ENCODE data around the gene MTX2. TPM values are rescaled to one million over a fixed set of nuclear protein-coding genes. Genes with fewer than 3 reads are reported as not detected.

The MTX2 gene
- total RNA-seq, 2 donors from 2014 or later: 34.1 to 42.3 TPM

DNA sequence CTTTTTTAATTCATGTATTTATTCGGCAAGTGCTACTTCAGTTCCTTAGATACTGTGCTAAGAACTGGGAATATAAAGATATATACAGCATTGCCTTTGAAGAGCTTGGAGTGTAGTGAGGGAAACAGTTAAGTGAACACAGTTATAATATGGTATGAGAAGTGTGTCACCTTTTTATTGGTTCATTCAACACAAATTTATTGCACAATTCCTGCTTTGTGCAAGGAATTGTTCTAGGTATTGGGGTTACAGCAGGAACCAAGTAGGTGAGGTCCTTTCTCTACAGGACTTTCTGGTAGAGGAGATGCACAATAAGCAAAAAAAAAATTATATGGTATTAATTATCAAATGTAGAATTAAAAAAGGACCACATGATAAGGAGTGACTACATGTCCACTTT is 65.5 kb downstream of the MTX2 start:
- no peak for DNase-seq
- H3K36me3 ChIP-seq (ENCODE audit: control insufficient read depth, insufficient read depth, low read length): peaks cover 45% of the 10 kb centered on the region
- H3K36me3 Mint-ChIP-seq (ENCODE audit: low read depth): peaks cover 25% of the 10 kb centered on the region
- H3K9me3 Mint-ChIP-seq: peaks cover 6% of the 10 kb centered on the region
- H3K27me3 ChIP-seq (ENCODE audit: control insufficient read depth, insufficient read depth, low read length, poor library complexity, severe bottlenecking): no peaks in the 10 kb centered on the region
- peaks cover under 1% of the 10 kb centered on the region for H3K9me3 ChIP-seq (ENCODE audit: control insufficient read depth, low read length)
- TF ChIP-seq, protein P1, sequence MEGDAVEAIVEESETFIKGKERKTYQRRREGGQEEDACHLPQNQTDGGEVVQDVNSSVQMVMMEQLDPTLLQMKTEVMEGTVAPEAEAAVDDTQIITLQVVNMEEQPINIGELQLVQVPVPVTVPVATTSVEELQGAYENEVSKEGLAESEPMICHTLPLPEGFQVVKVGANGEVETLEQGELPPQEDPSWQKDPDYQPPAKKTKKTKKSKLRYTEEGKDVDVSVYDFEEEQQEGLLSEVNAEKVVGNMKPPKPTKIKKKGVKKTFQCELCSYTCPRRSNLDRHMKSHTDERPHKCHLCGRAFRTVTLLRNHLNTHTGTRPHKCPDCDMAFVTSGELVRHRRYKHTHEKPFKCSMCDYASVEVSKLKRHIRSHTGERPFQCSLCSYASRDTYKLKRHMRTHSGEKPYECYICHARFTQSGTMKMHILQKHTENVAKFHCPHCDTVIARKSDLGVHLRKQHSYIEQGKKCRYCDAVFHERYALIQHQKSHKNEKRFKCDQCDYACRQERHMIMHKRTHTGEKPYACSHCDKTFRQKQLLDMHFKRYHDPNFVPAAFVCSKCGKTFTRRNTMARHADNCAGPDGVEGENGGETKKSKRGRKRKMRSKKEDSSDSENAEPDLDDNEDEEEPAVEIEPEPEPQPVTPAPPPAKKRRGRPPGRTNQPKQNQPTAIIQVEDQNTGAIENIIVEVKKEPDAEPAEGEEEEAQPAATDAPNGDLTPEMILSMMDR (conservative IDR thresholded peaks at IDR 0.05): no peak
- no peaks in the 10 kb centered on the region for H3K4me1 Mint-ChIP-seq
- no peak overlapping the region for H3K4me3 ChIP-seq (ENCODE audit: low read length)
- H3K27ac ChIP-seq (ENCODE audit: low read depth, low read length): no peak overlapping the region
- no peak overlapping the region for H3K9ac ChIP-seq (ENCODE audit: extremely low read depth, low read length, poor library complexity, severe bottlenecking)
- H3K27me3 Mint-ChIP-seq (ENCODE audit: insufficient read depth): no peaks in the 10 kb centered on the region
- no peak overlapping the region for H3K4me3 Mint-ChIP-seq
- H3K27ac Mint-ChIP-seq: no peak overlapping the region
- no peaks in the 10 kb centered on the region for H3K4me1 ChIP-seq (ENCODE audit: control insufficient read depth, insufficient read depth, low read length)
- WGBS, 2 experiments (ENCODE audit: insufficient coverage in 1 of 2, insufficient read length in 1 of 2): 100% methylated on average over 1 of the region's 1 CpG

DNA sequence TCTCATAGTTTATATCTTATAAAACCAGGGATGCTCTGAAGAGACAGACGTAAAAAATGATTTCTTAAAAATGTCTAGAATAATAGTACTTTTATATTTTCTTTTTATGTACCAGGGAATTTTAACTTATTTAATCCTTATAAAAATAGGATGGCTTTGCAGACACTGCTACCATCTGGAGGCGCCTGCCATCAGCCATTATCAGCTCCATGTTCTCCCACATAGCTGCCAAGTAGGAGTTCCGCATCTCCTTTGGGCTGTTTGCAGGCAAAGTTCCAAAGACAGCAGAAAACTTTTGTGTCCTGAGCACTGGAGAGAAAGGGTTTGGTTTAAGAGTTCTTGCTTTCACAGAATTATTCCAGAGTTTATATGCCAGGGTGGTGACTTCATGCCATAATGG is 69.2 kb downstream of the MTX2 start:
- no peak overlapping the region for H3K4me3 ChIP-seq (ENCODE audit: low read length)
- Mint-ChIP-seq H3K4me1 (no peaks in the 10 kb centered on the region), H3K27me3 (ENCODE audit: insufficient read depth) (no peaks in the 10 kb centered on the region), H3K4me3 (no peak overlapping the region), H3K36me3 (ENCODE audit: low read depth) (peaks cover 24% of the 10 kb centered on the region), H3K27ac (no peak overlapping the region), H3K9me3 (peaks cover 10% of the 10 kb centered on the region)
- no peak overlapping the region for H3K27ac ChIP-seq (ENCODE audit: low read depth, low read length)
- no peaks in the 10 kb centered on the region for H3K4me1 ChIP-seq (ENCODE audit: control insufficient read depth, insufficient read depth, low read length)
- no peak for DNase-seq
- no peak overlapping the region for H3K9ac ChIP-seq (ENCODE audit: extremely low read depth, low read length, poor library complexity, severe bottlenecking)
- peaks cover 42% of the 10 kb centered on the region for H3K36me3 ChIP-seq (ENCODE audit: control insufficient read depth, insufficient read depth, low read length)
- TF ChIP-seq, protein P1 (conservative IDR thresholded peaks at IDR 0.05): no peak
- H3K9me3 ChIP-seq (ENCODE audit: control insufficient read depth, low read length): peaks cover 15% of the 10 kb centered on the region
- 92 to 100% methylated on average over 2 of the region's 3 CpGs for WGBS, 2 experiments (ENCODE audit: insufficient coverage in 1 of 2, insufficient read length in 1 of 2)
- no peaks in the 10 kb centered on the region for H3K27me3 ChIP-seq (ENCODE audit: control insufficient read depth, insufficient read depth, low read length, poor library complexity, severe bottlenecking)

DNA sequence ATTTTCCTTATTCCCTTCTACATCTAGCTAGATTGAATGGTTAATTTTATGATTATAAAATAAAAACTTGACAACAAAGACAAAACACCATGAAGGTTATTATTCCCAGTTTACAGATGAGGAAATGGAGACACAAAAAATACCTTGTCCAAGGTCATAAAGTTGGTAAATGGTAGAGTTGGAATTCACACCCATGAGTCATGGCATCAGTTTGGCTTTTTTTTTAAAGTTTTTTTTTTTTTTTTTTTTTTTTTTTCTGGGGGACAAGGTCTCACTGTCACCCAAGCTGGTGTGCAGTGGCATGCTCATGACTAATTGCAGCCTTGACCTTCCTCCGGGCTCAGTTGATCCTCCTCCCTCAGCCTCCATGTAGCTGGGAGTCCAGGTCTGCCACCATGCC is 70.0 kb downstream of the MTX2 start:
- no peak overlapping the region for H3K4me3 Mint-ChIP-seq
- H3K4me3 ChIP-seq (ENCODE audit: low read length): no peak overlapping the region
- H3K4me1 ChIP-seq (ENCODE audit: control insufficient read depth, insufficient read depth, low read length): no peaks in the 10 kb centered on the region
- H3K36me3 ChIP-seq (ENCODE audit: control insufficient read depth, insufficient read depth, low read length): peaks cover 35% of the 10 kb centered on the region
- no peaks in the 10 kb centered on the region for H3K4me1 Mint-ChIP-seq
- no peak overlapping the region for H3K27ac Mint-ChIP-seq
- TF ChIP-seq, protein P1 (conservative IDR thresholded peaks at IDR 0.05): no peak
- no peaks in the 10 kb centered on the region for H3K27me3 ChIP-seq (ENCODE audit: control insufficient read depth, insufficient read depth, low read length, poor library complexity, severe bottlenecking)
- H3K9me3 ChIP-seq (ENCODE audit: control insufficient read depth, low read length): peaks cover 15% of the 10 kb centered on the region
- no peak overlapping the region for H3K9ac ChIP-seq (ENCODE audit: extremely low read depth, low read length, poor library complexity, severe bottlenecking)
- H3K36me3 Mint-ChIP-seq (ENCODE audit: low read depth): peaks cover 24% of the 10 kb centered on the region
- 90% methylated on average over 1 of the region's 1 CpG; no CpG with 5 or more reads in 1 of the 2 experiments for WGBS, 2 experiments (ENCODE audit: insufficient coverage in 1 of 2, insufficient read length in 1 of 2)
- H3K27ac ChIP-seq (ENCODE audit: low read depth, low read length): no peak overlapping the region
- no peak for DNase-seq
- H3K9me3 Mint-ChIP-seq: peaks cover 10% of the 10 kb centered on the region
- no peaks in the 10 kb centered on the region for H3K27me3 Mint-ChIP-seq (ENCODE audit: insufficient read depth)

All from endodermal cell (in vitro differentiated cells).